CD4-positive, alpha-beta T cell treated with Interleukin-4 for 4 hours (primary cell): ENCODE results near the gene MAN1A2.
"Not testable (repeated sequence)": the region's sequence is repeated elsewhere in the genome, so short reads cannot be mapped to it uniquely, and the experiment has no call there.

ENCODE experiments used
- DNase-seq: peaks from one replicate; pipeline ENCODE4 v3.0.0-alpha.2; 2020

MAN1A2 gene

DNA sequence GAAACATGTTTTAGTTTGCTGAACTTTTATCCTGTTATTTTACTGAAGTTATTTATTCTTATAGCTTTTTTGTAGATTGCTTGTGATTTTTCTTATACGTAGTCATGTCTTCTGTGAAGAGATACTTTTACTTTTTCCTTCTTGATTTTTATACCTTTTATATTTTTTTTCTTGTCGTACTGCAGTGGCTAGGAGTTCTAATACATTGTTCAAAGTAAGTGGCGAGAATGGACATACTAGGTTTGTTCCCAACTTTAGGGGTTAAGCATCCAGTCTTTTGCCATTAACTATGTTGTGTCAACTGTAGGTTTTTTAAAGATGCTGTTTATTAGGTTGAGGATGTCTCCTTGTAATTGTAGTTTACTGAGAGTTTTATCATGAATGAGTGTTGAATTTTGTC lies 36.3 kb downstream of the MAN1A2 start:
- no peak for DNase-seq

DNA sequence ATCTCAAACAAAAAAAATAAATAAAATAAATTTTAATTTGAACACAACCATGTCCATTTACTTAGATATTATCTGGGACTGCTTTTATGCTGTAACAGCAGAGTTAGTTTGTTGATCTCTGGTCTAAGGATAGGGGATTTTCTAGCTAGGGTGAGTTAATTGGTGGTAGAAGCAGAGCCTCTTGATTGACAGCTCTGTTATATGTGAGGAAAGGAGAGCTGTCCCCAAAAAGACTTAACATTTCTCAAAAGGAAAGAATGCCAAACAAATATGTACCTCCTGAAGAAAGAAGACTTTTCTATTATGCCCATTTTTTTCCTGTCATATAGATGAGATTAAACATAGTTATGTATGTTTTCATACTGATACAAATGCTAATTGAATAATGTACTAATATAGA lies 37.8 kb downstream of the MAN1A2 start:
- no peak for DNase-seq

DNA sequence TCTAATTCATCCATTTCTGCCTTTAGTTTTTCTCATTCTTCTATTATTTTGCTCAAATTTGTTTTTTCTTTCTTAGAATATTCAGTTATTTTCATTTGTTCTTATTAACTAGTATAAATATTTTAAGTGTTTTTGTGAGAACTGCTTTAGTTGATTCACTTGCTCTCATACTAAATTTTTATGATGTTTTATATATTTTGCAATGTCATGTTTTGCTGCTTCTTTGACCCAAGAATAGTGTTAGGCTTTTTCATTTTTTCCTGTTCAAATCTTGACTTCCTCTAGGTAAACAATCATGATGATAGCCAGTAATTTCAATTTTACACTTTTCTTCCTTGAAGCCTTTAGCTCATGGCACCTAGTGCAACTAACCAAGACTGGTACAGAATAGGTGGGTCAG lies 45.2 kb downstream of the MAN1A2 start:
- DNase-seq, result no peak

DNA sequence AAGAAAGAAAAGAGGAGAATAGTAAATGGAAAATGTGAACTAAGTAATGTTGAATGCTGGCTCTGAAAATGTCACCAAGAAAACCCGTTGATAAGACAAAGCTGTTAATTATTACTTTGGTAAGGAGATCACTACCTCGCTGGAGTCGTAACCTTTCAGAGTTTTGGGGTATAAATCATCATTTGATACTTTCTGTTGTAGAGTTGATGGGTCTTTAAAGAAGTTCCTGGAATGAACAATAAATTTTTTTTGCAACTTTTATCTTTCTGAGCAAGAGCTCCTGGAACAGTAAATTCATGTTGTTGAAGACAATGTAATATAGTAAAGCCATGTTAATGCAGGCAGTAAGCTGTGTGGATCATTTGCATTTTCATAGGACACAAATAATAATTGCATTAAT lies 46.2 kb downstream of the MAN1A2 start:
- no peak for DNase-seq

DNA sequence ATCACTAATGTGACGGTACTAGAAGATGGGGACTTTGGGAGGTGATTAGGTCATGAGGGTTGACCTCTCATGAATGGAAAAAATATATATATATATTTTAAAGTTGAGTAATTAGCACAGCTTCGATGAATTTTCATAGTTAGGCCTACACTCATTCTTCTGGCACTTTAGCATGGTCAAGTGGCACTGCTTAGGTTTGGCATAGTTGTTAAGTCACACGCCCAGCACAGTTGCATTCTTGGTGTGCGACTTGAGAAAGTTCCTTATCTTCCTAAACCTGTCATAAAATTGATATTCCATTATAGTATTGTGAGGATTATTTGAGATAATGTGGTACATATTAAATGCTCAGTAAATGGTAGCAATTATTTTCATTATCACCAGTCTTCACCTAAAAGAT lies 47.7 kb downstream of the MAN1A2 start:
- DNase-seq, result no peak

DNA sequence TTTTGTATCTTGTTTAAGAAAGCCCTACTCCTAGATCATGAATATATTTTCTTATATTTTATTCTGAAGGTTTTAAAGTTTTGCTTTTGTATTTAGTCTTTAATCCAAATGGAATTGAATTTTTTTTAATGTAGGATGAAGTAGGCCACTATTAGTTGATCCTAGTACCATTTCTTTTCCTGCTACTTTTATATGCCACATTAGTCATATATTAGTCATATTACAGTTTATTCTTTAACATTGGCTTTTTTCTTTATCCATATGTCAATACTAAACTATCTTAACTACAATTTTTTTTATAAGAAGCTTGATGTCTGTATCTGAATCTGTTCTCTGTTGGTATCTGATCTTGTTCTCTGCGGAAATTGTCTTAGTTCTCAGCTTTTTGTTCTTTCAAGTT lies 48.8 kb downstream of the MAN1A2 start:
- no peak for DNase-seq

DNA sequence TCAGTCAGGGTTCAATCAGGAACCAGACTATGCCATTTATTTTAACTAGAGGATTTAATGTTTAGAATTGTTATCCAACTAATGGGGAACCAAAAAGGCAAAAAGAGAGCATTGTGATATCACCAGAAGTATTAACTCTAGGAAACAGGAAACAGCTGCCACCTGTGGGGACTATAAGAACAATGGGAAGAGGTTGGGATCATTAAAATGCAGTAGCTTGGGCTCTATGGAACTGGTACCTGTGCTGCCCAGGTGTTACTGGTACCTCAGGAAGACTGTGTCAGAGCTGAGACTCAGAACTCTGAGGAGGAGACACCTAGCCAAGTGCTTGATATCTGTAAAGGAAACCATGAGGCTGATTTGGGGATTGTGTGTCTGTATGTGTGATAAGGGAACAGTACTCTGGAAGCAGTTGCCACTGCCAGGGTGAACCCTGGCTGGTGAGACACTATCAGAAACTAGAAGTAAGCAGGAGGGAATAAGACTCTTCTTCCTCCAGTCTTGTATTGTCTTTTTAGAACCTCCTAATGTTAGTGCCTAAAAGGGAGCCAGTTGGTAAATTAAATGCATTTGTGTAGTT lies 49.4 kb downstream of the MAN1A2 start:
- no peak for DNase-seq

DNA sequence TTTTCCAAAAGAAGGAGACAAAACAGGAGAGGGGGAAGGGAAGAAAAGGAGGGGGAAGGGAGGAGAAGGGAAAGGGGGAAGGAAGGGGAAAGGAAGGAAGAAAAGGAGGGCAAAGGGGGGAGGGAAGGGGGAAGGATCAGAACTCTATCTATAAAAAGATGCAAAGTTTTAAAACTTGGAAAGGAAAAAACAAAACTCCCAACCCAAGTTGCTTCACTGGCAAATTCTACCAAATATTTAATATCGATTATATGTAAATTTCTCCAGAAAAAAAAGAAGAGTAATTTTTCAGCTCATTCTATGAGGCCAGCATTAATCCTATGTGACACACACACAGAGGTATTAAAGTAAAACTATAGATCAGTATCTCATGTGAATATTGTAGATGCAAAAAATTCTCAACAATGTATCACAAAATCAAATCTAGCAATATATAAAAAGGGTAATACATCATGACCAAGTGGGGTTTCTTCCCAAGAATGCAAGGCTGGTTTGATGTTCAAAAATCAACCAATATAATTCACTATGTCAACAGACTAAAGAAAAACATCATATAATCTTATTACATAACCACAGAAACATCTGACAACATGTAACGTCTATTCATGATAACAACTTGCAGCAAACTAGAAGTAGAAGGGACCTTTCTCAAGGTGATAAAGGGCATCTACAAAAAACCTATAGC lies 57.9 kb downstream of the MAN1A2 start:
- DNase-seq, result no peak

DNA sequence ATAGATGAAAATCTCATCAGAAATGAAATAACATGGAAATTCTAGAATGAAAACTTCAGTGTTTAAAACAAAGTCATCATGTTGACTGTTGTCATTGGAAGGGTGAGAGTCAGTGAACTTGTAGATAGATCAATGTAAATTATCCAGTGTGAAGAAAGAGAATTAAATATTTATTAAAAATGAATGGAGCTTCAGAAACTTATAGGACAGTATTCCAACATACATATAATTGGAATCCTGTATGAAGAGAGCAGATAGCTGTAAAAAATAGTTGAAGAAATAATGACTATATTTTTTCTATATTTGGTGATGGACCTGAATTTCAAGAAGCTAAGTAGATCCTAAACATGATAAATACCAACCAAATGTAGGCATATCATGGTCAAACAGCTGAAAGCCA lies 60.0 kb downstream of the MAN1A2 start:
- no peak for DNase-seq

DNA sequence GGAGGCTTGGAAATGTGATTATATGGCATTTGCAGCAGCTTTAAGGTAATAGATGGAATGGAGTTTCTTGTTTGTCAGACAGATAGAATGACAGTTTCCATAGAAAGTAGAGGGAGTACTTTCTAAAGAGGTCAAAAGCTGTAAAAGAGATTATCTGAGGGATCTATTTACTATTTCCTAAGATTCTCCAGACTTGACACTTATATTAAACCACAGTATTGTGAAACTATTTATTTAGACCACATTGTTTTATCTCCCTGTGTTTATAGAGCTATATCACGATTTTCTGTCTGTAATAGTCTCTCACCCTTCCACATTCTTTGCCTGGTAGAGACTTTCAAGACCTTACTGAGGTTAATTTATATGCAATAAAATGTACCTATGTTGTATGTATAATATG lies 66.7 kb downstream of the MAN1A2 start:
- DNase-seq, result no peak

DNA sequence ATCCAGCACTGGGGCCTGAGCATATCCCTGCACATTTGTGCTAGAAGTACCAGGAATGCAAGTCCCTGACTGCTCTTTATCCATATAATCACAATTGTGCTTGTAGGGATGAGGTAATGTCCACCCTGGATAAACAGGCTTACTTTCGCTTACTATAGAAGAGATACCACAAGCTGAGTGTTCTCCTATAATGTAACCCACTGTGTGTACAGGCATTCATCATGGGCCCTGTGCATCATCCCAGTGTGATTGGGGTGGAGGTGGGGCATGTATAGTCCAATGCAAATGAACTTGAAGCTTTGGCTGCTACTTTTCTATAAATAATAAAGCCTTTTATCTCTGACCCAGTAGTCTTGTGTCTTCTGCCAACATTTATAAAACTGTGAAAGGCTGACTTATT lies 69.3 kb downstream of the MAN1A2 start:
- DNase-seq, result no peak

DNA sequence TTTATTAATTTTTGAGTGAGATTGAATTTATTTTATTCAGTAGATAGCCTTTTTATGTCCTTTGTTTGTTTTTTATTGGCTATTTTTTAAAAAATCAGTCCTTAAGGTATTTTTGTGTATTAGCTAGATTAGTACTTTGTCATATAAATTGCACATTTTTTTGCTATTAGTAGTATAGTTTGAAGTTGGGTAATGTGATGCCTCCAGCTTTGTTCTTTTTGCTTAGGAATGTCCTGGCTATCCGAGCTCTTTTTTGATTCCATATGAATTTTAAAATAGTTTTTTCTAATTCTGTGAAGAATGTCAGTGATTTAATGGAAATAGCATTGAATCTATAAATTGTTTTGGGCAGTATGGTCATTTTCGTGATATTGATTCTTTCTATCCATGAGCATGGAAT lies 80.4 kb downstream of the MAN1A2 start:
- no peak for DNase-seq

DNA sequence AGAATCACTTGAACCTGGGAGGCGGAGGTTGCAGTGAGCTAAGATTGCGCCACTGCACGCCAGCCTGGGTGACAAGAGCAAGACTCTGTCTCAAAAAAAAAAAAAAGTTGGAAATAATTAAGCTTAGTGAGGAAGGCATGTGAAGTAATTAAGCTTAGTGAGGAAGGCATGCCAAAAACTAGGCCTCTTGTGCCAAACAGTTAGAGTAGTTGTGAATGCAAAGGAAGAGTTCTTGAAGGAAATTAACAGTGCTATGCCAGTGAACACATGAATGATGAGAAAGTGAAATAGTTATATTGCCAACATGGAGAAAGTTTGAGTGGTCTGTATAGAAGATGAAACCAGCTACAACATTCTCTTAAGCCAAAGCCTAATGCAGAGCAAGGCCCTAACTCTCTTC lies 85.0 kb downstream of the MAN1A2 start:
- DNase-seq, result no peak

DNA sequence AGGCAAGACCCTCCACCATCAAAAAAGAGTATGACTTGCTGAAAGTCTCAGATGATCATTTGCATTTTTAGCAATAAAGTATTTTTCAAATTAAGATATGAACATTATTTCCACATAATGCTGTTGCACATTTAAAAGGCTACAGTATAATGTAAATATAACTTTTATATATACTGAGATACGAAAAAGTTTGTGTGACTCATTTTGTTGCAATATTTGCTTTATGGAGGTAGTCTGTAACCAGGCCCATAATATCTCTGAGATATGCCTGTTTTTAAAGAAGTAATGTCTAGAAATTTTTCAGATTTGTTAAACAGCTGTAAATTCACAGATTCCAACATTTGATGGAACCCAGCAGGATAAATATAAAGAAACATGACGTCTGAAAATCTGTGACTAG lies 86.7 kb downstream of the MAN1A2 start:
- DNase-seq, result no peak

DNA sequence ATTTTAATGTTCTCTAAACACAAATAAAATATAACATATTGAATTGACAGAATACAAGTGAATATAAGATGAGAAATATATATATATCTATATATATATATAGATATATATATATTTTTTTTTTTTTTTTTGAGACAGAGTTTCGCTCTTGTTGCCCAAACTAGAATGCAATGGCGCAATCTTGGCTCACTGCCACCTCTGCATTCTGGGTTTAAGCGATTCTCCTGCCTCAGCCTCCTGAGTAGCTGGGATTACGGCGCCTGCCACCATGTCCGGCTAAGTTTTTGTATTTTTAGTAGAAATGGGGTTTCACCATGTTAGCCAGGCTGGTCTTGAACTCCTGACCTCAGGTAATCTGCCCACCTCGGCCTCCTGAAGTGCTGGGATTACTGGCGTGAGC lies 91.2 kb downstream of the MAN1A2 start:
- not testable (repeated sequence) for DNase-seq

DNA sequence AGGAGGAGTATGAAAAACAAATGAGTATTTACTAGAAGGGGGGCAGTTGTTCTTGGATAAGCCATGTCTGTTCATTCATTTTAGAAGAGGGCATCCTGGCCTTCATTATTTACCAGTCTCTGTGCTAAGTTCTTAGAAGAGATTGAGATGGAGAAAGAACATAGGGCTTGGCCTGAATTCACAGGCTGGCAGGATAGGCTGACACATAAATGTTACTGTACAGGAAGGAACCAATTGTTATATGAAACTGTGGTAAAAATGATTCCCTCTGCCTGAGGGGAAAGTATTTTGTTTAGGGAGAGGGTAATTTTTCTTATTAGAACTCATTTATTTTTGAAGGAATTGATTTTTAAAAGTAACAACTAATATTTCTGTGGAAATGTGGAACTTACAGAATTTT lies 99.5 kb downstream of the MAN1A2 start:
- DNase-seq, result no peak

DNA sequence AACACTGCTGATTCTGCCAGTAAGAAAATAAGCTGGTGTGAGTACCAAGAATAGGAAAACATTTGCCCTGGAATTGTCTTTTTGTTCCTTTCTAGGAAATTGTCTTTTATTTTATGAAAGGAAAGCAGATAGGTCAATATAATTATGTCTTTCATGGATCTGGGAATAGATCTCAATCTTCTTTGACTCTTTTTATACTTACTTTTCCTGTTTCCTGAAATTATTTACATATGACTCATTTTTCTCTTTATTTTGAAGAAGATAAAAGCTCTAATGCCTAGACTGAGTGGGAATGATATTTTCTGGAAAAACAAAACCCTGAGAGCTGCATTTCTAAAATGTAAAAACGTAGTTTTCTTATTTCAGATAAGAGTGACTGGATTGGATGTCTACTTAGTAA lies 100.1 kb downstream of the MAN1A2 start:
- DNase-seq, result no peak

DNA sequence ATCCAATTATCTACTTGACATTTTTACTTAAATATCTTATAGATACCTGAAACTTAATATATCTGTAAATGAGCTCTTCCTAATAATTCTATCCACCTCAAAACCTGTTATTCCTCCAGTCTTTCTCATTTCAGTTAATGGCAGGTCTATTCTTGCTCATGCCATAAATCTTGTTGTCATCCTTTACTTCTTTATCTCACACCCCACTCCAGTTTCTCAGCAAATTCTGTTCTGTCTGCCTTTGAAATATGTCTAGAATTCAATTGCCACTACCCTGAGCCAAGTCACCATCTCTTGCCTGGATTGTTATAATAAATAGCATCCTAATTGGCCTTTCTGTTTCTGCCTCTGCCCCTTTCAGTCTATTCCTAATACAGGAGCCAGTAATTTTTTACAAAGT lies 105.8 kb downstream of the MAN1A2 start:
- no peak for DNase-seq

DNA sequence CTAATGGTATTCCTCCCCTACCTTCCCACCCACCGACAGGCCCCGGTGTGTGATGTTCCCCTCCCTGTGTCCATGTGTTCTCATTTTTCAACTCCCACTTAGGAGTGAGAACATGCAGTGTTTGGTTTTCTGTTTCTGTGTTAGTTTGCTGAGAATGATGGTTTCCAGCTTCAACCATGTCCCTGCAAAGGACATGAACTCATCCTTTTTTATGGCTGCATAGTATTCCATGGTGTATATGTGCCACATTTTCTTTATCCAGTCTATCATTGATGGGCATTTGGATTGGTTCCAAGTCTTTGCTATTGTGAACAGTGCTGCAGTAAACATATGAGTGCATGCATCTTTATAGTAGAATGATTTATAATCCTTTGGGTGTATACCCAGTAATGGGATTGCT lies 108.2 kb downstream of the MAN1A2 start:
- DNase-seq, result not testable (repeated sequence)

DNA sequence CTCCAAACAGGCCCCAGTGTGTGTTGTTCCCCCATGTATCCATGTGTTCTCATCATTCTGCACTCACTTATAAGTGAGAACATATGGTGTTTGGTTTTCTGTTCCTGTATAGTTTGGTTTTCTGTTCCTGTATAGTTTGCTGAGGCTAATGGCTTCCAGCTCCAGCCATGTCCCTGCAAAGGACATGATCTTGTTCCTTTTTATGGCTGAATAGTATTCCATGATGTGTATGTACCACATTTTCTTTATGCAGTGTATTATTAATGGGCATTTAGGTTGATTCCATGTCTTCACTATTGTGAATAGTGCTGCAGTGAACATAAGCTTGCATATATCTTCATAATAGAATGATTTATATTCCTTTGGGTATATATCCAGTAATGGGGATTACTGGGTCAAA lies 111.8 kb downstream of the MAN1A2 start:
- DNase-seq, result no peak

DNA sequence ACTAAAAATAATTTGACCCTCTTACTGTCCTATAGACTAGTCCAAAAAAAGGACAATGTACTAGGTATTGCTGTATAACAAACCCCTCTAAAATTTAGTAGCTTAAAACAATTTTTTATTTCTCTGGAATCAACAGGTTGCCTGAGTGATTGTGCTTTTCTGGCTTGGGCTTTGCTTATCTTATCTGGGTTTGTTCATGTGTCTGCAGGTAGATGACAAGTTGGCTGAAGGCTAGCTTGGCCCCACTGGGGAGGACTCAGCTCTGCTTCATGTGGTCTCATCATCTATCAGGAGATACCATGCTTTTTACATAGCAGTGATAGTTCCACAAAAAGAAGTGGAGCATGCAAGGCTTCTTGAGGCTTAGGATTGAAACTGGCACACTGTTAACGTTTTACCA lies 114.2 kb downstream of the MAN1A2 start:
- DNase-seq, result no peak

DNA sequence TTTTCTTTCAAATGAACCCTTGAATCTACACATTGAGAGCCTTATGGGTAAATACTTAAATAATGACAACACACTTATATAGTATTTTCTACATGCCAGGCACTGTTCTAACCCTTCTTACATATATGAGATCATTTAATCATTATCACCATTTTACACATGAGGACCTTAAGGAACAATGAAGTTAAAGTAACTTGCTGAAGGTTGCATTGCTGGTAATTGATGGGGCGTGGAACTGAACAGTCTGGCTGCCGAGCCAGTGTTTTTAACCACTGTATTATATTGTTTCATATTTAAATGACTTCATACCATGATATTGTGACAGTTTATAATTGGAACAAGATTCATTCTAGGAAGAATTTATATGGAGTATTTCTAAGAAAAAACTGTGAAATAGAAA lies 126.7 kb downstream of the MAN1A2 start:
- DNase-seq, result no peak

DNA sequence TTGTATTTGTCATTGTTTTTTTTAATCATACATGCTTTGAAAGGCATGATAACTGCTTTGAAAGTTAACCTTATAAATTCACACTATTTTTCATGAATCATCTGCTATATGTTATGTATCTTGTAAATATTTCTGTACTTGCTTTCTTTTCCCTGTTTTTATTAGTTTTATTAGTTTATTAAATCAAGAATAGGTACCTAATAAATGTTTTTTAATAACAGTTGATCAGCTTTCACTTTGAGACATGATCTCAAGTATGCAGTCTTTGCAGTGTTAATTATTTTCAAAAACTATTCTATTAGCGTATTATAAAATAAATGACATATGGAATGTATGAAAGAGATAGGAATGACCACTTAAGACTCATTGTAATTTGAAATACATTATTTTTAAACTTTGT lies 127.8 kb downstream of the MAN1A2 start:
- DNase-seq, result no peak

DNA sequence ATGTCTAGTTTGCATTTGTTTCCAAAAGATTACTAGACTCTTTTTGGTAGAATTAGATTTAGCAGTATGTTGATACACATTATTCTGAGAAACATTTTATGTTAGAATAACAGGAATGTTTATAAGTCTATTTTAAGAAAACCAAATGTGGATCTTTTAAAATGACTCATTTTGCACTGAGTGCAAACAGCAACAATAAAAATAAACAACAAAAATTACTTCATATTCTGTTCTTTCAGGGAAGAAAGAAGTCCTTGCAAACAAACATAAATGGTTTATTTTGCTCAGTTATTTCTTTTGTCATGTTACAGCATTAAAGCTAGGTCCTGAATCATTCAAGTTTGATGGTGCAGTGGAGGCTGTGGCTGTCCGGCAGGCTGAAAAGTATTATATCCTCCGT lies 131.8 kb downstream of the MAN1A2 start:
- no peak for DNase-seq

DNA sequence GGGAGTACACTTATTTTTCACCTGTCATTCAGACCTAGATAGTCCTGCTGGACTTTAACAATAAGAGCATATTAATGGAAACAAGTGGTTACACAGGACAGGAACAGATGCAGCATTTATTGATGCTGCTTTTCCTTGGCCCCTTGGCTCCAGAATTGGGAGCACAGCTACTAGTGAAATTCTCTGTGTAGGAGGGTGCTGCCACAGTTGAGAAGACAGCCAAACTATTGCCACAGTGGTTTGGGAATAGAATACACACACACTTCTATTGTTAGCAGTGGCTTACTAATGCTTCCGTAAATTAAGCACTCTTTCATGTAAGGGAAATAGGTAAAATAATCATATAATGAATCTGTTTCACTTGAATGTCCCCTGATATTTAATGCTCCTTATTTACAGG lies 133.3 kb downstream of the MAN1A2 start:
- no peak for DNase-seq
